ENCODE results near the gene PARD3. TPM values are rescaled to one million over a fixed set of nuclear protein-coding genes. Genes with fewer than 3 reads are reported as not detected.

PARD3 gene
- total RNA-seq, 2 experiments from 2014 or later = 1.3 to 1.9 TPM

DNA sequence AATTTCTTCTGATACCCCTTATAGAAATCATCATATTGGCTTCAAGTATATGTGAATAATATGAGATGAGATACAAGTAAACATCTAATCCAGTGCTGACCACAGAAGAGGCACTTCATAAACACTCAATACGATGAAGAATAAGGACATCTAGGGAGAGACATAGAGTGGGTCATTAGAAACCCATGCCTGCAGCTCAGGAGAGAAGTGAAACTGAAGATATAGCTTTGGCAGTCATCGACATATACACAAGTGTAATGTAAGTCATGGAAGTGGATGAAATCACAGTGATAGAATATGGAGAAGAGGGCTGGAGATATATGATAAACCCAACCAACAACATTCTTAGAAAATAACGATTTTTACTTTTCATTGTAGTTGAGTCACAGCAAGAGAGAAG lies 665.0 kb downstream of the PARD3 start:
- peaks cover 1% of the 10 kb centered on the region for H3K9me3 Mint-ChIP-seq
- DNase-seq = no peak
- peaks cover 5% of the 10 kb centered on the region for H3K27me3 Mint-ChIP-seq
- no peak overlapping the region for H3K27ac Mint-ChIP-seq
- no peaks in the 10 kb centered on the region for H3K4me1 Mint-ChIP-seq
- H3K36me3 Mint-ChIP-seq = no peaks in the 10 kb centered on the region
- no peak overlapping the region for H3K4me3 Mint-ChIP-seq

- DNase-seq = no peak
Observed at GRCh38 chr10:34148305-34148657, 666.8 kb downstream of the PARD3 start.

DNA sequence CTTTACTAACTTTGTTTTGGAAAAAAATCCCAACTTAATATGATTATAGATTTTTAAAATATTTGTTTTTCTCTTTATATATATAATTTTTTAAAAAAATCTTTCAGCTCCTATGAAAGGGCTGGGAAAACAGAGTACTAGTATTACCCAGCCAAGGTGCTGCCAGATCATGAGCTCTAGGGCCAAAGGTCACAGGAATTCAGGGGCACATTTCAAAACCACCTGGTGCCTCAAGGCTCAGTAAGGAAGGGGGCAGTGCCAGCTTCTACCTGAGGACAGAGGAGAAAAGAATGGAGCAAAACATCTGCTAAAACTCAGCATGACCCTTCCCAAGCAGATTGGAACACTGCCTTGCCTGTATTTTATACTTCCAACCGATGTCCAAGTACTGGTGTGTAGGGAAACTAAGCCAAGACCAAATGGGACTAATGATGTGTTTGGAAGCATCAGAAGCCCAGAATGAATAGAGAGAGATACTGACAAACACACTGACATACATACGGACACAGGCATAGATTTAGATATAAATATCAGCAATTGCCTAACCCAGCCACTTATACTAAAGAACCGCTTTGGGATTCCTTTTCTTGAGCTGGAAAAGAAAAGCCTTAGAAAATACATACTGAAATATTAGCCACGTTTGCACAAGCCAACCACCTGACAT lies 667.3 kb downstream of the PARD3 start:
- peaks cover 5% of the 10 kb centered on the region for H3K27me3 Mint-ChIP-seq
- no peak overlapping the region for H3K4me3 Mint-ChIP-seq
- DNase-seq = no peak
- H3K9me3 Mint-ChIP-seq = peaks cover 1% of the 10 kb centered on the region
- H3K36me3 Mint-ChIP-seq = no peaks in the 10 kb centered on the region
- no peak overlapping the region for H3K27ac Mint-ChIP-seq
- no peaks in the 10 kb centered on the region for H3K4me1 Mint-ChIP-seq

More at GRCh38 chr10:34148305-34148657, 666.8 kb downstream of the PARD3 start:
- Mint-ChIP-seq H3K27me3 (peaks cover 5% of the 10 kb centered on the region), H3K4me3 (no peak overlapping the region), H3K9me3 (peaks cover 1% of the 10 kb centered on the region), H3K36me3 (no peaks in the 10 kb centered on the region), H3K4me1 (no peaks in the 10 kb centered on the region), H3K27ac (no peak overlapping the region)

- no peak for DNase-seq
- H3K9me3 Mint-ChIP-seq = peaks cover 1% of the 10 kb centered on the region
- H3K36me3 Mint-ChIP-seq = no peaks in the 10 kb centered on the region
- no peak overlapping the region for H3K27ac Mint-ChIP-seq
- H3K4me3 Mint-ChIP-seq = no peak overlapping the region
- H3K4me1 Mint-ChIP-seq = no peaks in the 10 kb centered on the region
- peaks cover 5% of the 10 kb centered on the region for H3K27me3 Mint-ChIP-seq
Observed at GRCh38 chr10:34145715-34146114, 669.4 kb downstream of the PARD3 start.

DNA sequence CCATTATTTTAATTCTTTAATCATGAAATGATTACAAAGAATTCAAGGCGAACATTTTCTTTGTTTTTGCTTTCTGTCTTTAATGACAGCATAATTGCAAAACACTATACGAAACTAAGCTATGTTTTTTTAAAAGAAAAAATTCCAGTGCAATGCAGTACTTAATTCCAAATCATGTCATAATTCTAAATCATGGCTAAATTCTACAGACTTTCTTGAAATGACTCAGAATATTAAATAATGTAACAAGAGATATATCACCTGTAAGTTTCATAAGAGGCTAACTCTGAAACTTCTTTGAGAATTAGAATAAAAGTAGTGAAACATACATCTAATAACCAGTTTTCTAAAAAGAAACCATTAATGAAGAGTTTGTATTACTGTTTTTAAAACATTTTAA lies 671.6 kb downstream of the PARD3 start:
- peaks cover 5% of the 10 kb centered on the region for H3K27me3 Mint-ChIP-seq
- H3K36me3 Mint-ChIP-seq = no peaks in the 10 kb centered on the region
- no peak overlapping the region for H3K4me3 Mint-ChIP-seq
- no peak overlapping the region for H3K27ac Mint-ChIP-seq
- H3K4me1 Mint-ChIP-seq = no peaks in the 10 kb centered on the region
- DNase-seq = no peak
- peaks cover 1% of the 10 kb centered on the region for H3K9me3 Mint-ChIP-seq

DNA sequence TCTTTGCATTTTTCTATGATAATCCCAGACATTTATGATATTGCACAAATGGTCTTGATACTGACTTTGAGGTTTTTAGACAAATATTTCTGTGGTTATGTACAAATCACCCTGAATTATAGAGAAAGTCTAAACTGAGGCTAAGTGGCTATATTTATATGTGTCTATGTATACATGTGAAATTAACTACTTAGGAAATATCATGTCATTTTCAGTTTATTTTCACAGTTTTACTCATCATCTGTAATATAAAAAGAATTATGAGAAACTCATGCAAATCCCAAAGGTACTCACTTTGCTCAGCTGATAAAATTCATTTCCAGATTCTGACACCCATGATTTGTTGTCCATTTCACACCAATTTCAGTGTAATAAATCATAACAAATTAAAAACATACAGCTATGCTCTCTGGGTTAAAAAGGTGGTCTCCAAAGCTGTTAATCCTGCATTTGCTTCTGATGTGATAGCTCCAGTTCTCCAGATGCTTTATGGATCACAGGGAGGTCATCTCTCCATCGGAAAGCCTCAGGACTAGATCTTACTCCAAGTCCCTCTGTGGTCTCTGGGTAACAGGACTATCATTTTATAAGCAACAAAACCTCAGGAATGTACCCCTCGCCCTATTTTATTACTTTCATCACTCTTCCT lies 673.9 kb downstream of the PARD3 start:
- Mint-ChIP-seq H3K9me3 (peaks cover 1% of the 10 kb centered on the region), H3K36me3 (no peaks in the 10 kb centered on the region), H3K27ac (no peak overlapping the region), H3K4me3 (no peak overlapping the region), H3K4me1 (no peaks in the 10 kb centered on the region), H3K27me3 (no peaks in the 10 kb centered on the region)
- DNase-seq = no peak

GRCh38 chr10:34139559-34139958 lies 675.5 kb downstream of the PARD3 start:
- peaks cover 6% of the 10 kb centered on the region for H3K27me3 Mint-ChIP-seq
- H3K4me3 Mint-ChIP-seq = no peak overlapping the region
- H3K4me1 Mint-ChIP-seq = peaks cover 4% of the 10 kb centered on the region
- H3K27ac Mint-ChIP-seq = no peak overlapping the region
- H3K9me3 Mint-ChIP-seq = no peaks in the 10 kb centered on the region
- no peak for DNase-seq
- H3K36me3 Mint-ChIP-seq = no peaks in the 10 kb centered on the region

DNA sequence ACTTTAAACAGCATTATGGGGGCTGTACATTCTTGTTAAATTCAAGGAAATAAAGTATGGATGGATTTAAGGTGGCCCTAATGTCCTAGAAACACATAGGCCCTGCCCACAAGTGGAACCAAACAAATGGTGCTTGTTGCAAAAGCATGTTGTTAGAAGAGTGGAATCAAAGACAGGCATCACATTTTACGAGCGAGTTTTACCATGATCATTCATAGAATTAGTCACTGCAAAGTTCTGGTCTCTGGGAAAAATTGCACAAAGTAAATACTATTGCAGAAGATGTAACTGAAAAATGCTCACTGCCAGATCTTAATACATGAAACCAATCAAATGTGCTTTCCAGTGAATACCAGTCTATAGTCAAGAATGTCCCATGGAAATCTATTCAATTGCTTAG lies 677.1 kb downstream of the PARD3 start:
- DNase-seq = no peak
- no peaks in the 10 kb centered on the region for H3K36me3 Mint-ChIP-seq
- peaks cover 4% of the 10 kb centered on the region for H3K4me1 Mint-ChIP-seq
- no peak overlapping the region for H3K4me3 Mint-ChIP-seq
- no peaks in the 10 kb centered on the region for H3K9me3 Mint-ChIP-seq
- H3K27ac Mint-ChIP-seq = no peak overlapping the region
- H3K27me3 Mint-ChIP-seq = peaks cover 6% of the 10 kb centered on the region

DNA sequence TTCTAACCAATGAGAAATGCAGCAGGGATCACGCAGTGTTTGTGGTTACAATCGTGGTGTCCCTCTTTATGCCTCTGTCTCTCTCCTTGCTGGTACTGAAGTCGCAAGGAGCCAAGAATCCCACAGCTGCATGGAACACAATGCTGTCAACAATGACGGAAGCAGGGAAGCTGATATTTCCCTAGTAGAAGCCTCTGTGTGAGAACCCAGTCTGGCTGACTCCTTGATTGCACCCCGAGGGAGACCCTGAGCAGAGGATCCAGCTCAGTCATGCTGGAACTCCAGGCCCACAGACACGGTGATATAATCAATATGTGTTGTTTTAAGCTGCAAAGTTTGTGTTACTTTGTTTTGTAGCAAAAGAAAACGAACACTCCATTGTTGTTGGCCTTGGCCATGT lies 677.9 kb downstream of the PARD3 start:
- no peak for DNase-seq
- H3K36me3 Mint-ChIP-seq = no peaks in the 10 kb centered on the region
- peaks cover 4% of the 10 kb centered on the region for H3K4me1 Mint-ChIP-seq
- peaks cover 6% of the 10 kb centered on the region for H3K27me3 Mint-ChIP-seq
- H3K9me3 Mint-ChIP-seq = no peaks in the 10 kb centered on the region
- H3K27ac Mint-ChIP-seq = no peak overlapping the region
- no peak overlapping the region for H3K4me3 Mint-ChIP-seq

DNA sequence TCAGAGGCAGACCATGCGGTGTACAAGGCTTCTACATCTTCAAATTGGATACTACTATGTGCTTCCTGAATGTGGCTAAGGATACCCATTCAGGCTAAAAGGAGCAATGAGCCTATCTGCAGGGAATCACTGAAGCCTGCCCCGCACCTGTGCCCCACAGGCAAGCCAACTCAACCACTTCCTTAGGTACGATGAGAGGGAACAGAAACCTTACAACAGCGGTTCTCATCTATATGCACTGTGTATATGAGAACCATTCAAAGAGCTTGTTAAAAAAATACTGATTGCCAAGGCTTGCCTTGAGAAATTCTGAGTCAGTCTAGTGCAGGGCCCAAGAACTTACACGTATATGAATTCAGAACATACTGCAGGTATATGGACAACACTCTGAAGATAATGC lies 679.6 kb downstream of the PARD3 start:
- no peaks in the 10 kb centered on the region for H3K36me3 Mint-ChIP-seq
- H3K4me1 Mint-ChIP-seq = peaks cover 4% of the 10 kb centered on the region
- no peak overlapping the region for H3K27ac Mint-ChIP-seq
- no peak overlapping the region for H3K4me3 Mint-ChIP-seq
- no peaks in the 10 kb centered on the region for H3K9me3 Mint-ChIP-seq
- peaks cover 6% of the 10 kb centered on the region for H3K27me3 Mint-ChIP-seq
- no peak for DNase-seq

DNA sequence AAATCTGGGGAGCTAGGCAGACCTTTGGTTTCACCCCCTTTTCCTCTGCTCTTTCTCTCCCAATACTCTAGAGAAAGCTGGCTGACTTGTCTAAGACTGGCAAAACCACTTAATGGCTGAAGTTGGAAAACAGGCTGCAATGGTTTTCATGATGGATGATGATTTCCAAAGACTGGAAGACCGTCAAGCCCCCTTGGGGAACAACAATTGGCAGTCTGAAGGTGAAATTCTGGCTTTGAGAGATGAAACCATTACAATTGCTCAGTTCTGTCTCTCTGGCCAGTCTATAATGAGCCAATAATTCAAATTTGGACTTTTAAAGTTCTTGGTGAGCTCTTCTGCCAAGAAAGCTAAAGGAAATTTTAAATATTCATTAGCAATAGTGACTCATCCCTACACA lies 680.5 kb downstream of the PARD3 start:
- Mint-ChIP-seq H3K36me3 (no peaks in the 10 kb centered on the region), H3K27me3 (peaks cover 6% of the 10 kb centered on the region), H3K4me1 (peaks cover 4% of the 10 kb centered on the region), H3K4me3 (no peak overlapping the region), H3K9me3 (no peaks in the 10 kb centered on the region), H3K27ac (no peak overlapping the region)
- no peak for DNase-seq

- Mint-ChIP-seq H3K36me3 (no peaks in the 10 kb centered on the region), H3K27ac (no peak overlapping the region), H3K9me3 (no peaks in the 10 kb centered on the region), H3K4me3 (no peak overlapping the region), H3K4me1 (peaks cover 4% of the 10 kb centered on the region), H3K27me3 (peaks cover 6% of the 10 kb centered on the region)
- DNase-seq = no peak
Observed at GRCh38 chr10:34133406-34133805, 681.7 kb downstream of the PARD3 start.

DNA sequence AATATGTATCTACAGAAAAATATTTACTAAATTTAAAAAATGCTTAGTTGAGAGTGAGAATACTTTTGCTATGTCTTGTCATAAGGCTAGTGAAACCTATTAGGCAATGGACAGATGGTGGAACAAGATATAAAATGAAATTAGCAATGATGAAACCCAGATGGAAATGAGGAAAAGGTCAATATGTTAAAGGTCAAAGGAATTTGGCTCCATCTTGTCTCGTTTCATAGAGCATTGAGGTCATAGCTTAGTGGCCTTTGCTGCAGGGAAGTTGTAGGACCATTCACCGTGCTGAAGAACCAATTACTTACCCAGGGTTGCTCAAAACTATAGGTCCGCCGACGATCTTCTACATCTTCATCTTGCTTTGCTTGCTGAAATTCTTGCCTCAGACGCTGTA lies 683.9 kb downstream of the PARD3 start:
- H3K9me3 Mint-ChIP-seq = no peaks in the 10 kb centered on the region
- no peaks in the 10 kb centered on the region for H3K36me3 Mint-ChIP-seq
- H3K4me1 Mint-ChIP-seq = peaks cover 4% of the 10 kb centered on the region
- H3K27ac Mint-ChIP-seq = no peak overlapping the region
- H3K27me3 Mint-ChIP-seq = peaks cover 6% of the 10 kb centered on the region
- DNase-seq = no peak
- no peak overlapping the region for H3K4me3 Mint-ChIP-seq

- no peaks in the 10 kb centered on the region for H3K9me3 Mint-ChIP-seq
- H3K27me3 Mint-ChIP-seq = no peaks in the 10 kb centered on the region
- H3K27ac Mint-ChIP-seq = no peak overlapping the region
- H3K4me3 Mint-ChIP-seq = no peak overlapping the region
- H3K36me3 Mint-ChIP-seq = no peaks in the 10 kb centered on the region
- DNase-seq = no peak
- peaks cover 6% of the 10 kb centered on the region for H3K4me1 Mint-ChIP-seq
Observed at GRCh38 chr10:34127676-34128075, 687.4 kb downstream of the PARD3 start.

GRCh38 chr10:34126371-34127151 lies 688.5 kb downstream of the PARD3 start:
- H3K4me1 Mint-ChIP-seq = peaks cover 17% of the 10 kb centered on the region
- H3K27me3 Mint-ChIP-seq = no peaks in the 10 kb centered on the region
- H3K9me3 Mint-ChIP-seq = no peaks in the 10 kb centered on the region
- no peak overlapping the region for H3K27ac Mint-ChIP-seq
- no peak for DNase-seq
- H3K36me3 Mint-ChIP-seq = no peaks in the 10 kb centered on the region
- H3K4me3 Mint-ChIP-seq = no peak overlapping the region
